ENCODE measurements around the gene AKT1. TPM values are rescaled to one million over a fixed set of nuclear protein-coding genes. Genes with fewer than 3 reads are reported as not detected.
"Not testable (repeated sequence)": the region's sequence is repeated elsewhere in the genome, so short reads cannot be mapped to it uniquely, and the experiment has no call there.

Gene AKT1
- total RNA-seq, 1 donor = 188 TPM

DNA sequence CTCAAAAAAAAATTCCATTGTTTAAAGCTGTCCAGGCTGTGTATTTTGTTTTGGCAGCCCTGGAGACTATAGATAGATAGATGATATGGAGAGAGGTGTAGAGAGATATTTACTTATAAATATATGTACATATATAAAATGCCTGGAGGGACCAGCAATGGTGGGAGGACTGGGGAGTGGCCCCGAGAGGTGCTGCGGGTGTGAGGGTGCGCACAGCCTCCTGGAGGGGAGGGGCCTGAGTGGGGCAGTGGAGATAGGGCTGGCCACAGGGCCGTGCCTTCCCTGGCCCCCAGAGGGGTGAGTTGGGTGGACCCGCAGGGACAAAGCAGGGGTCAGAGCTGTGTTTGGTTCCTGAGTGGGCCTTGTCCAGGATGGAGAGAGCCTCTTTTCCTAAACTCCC is 65.1 kb downstream of the AKT1 start:
- TF ChIP-seq CTCF (IDR thresholded peaks at IDR 0.05; ENCODE audit: extremely low read depth, low read depth, low read length) = no peak
- H4K20me1 ChIP-seq (ENCODE audit: insufficient read depth, low read length) = no peaks in the 10 kb centered on the region
- no peak overlapping the region for H2AFZ ChIP-seq (ENCODE audit: low read length)
- H3K27me3 ChIP-seq (ENCODE audit: insufficient read depth, low read length) = no peaks in the 10 kb centered on the region
- H3K79me2 ChIP-seq (ENCODE audit: insufficient read depth, low read length) = no peaks in the 10 kb centered on the region
- H3K4me3 ChIP-seq (ENCODE audit: insufficient read depth, low read length) = no peak overlapping the region
- no peak overlapping the region for H3K4me2 ChIP-seq (ENCODE audit: insufficient read depth, low read length)
- H3K9me3 ChIP-seq (ENCODE audit: low read depth, low read length) = no peaks in the 10 kb centered on the region
- H3K4me1 ChIP-seq (ENCODE audit: insufficient read depth, low read length) = no peaks in the 10 kb centered on the region
- no peaks in the 10 kb centered on the region for H3K36me3 ChIP-seq (ENCODE audit: insufficient read depth, low read length)
- no peak for DNase-seq (ENCODE audit: insufficient read length, low spot score, missing footprints)
- H3K27ac ChIP-seq (ENCODE audit: low read depth, low read length) = no peak overlapping the region

DNA sequence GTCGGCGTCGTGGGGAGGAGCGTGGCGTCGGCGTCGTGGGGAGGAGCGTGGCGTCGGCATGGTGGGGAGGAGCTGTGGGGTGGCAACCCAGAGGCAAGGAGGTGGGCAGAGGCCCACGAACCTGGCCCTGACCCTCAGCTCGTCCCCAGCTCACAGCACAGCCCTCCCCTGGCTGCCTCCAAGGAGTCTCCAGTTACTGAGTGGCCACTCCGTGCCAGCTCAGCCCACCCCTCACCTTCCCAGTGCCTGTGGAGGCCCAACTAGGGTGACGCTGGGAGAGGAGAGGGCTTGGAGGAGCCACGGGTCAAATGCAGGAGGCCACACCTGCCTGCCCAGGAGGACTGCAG is 65.7 kb downstream of the AKT1 start:
- Histone ChIP-seq H3K4me1 (ENCODE audit: insufficient read depth, low read length) (peaks cover 3% of the 10 kb centered on the region), H4K20me1 (ENCODE audit: insufficient read depth, low read length) (peaks cover 4% of the 10 kb centered on the region), H3K36me3 (ENCODE audit: insufficient read depth, low read length) (no peaks in the 10 kb centered on the region), H3K4me3 (ENCODE audit: insufficient read depth, low read length) (no peak overlapping the region), H3K4me2 (ENCODE audit: insufficient read depth, low read length) (no peak overlapping the region), H3K79me2 (ENCODE audit: insufficient read depth, low read length) (no peaks in the 10 kb centered on the region), H2AFZ (ENCODE audit: low read length) (no peak overlapping the region), H3K27ac (ENCODE audit: low read depth, low read length) (no peak overlapping the region), H3K9me3 (ENCODE audit: low read depth, low read length) (no peaks in the 10 kb centered on the region), H3K27me3 (ENCODE audit: insufficient read depth, low read length) (no peaks in the 10 kb centered on the region)
- no peak for TF ChIP-seq CTCF (IDR thresholded peaks at IDR 0.05; ENCODE audit: extremely low read depth, low read depth, low read length)
- DNase-seq (ENCODE audit: insufficient read length, low spot score, missing footprints) = no peak

GRCh38 chr14:104729176-104729834 is 66.2 kb downstream of the AKT1 start:
- not testable (repeated sequence) for H4K20me1 ChIP-seq (ENCODE audit: insufficient read depth, low read length); DNase-seq (ENCODE audit: insufficient read length, low spot score, missing footprints); H3K4me1 ChIP-seq (ENCODE audit: insufficient read depth, low read length); H3K36me3 ChIP-seq (ENCODE audit: insufficient read depth, low read length); H3K4me3 ChIP-seq (ENCODE audit: insufficient read depth, low read length); H3K27me3 ChIP-seq (ENCODE audit: insufficient read depth, low read length); H3K79me2 ChIP-seq (ENCODE audit: insufficient read depth, low read length); H3K9me3 ChIP-seq (ENCODE audit: low read depth, low read length); H2AFZ ChIP-seq (ENCODE audit: low read length); H3K4me2 ChIP-seq (ENCODE audit: insufficient read depth, low read length); H3K27ac ChIP-seq (ENCODE audit: low read depth, low read length)

GRCh38 chr14:104728631-104729030 is 66.9 kb downstream of the AKT1 start:
- Histone ChIP-seq H3K4me2 (ENCODE audit: insufficient read depth, low read length) (no peak overlapping the region), H3K9me3 (ENCODE audit: low read depth, low read length) (no peaks in the 10 kb centered on the region), H3K4me3 (ENCODE audit: insufficient read depth, low read length) (no peak overlapping the region), H2AFZ (ENCODE audit: low read length) (no peak overlapping the region), H3K36me3 (ENCODE audit: insufficient read depth, low read length) (no peaks in the 10 kb centered on the region), H3K79me2 (ENCODE audit: insufficient read depth, low read length) (no peaks in the 10 kb centered on the region), H4K20me1 (ENCODE audit: insufficient read depth, low read length) (peaks cover 7% of the 10 kb centered on the region), H3K27ac (ENCODE audit: low read depth, low read length) (no peak overlapping the region), H3K27me3 (ENCODE audit: insufficient read depth, low read length) (no peaks in the 10 kb centered on the region), H3K4me1 (ENCODE audit: insufficient read depth, low read length) (peaks cover 7% of the 10 kb centered on the region)
- DNase-seq (ENCODE audit: insufficient read length, low spot score, missing footprints) = no peak
- TF ChIP-seq CTCF (IDR thresholded peaks at IDR 0.05; ENCODE audit: extremely low read depth, low read depth, low read length) = no peak

Data from osteoblast (primary cell).